ENCODE measurements around the gene CFAP299.

- TF ChIP-seq CTCF (IDR thresholded peaks at IDR 0.05) (no peak), POLR2A (IDR thresholded peaks at IDR 0.05) (no peak)
These were observed 29.3 kb upstream of the CFAP299 start for GRCh38 chr4:80306260-80306659.

Measured in Peyer's patch (tissue), 4 donors.